Sigmoid colon (tissue), 7 donors: ENCODE results near the gene PCBP3. TPM values are rescaled to one million over a fixed set of nuclear protein-coding genes. Genes with fewer than 3 reads are reported as not detected.

Experiments
- DNase-seq: peaks from one replicate; pipeline ENCODE4 v3.0.0-alpha.2; 2019
- H3K27ac ChIP-seq, 4 donors: fragments of 200-600 bp; sonication (generic); one replicate each; pipeline ENCODE4 v1.5.1; 2016 to 2019; ENCODE audit warnings: mild to moderate bottlenecking in 1 of 4
- H3K27me3 ChIP-seq, 3 donors: fragments of 200-600 bp; sonication (generic); one replicate each; pipeline ENCODE4 v1.5.1; 2019; ENCODE audit warnings: mild to moderate bottlenecking in 1 of 3
- H3K36me3 ChIP-seq, 4 donors: fragments of 200-600 bp; sonication (generic); one replicate each; pipeline ENCODE4 v1.5.1; 2016 to 2019
- H3K4me1 ChIP-seq, 4 donors: fragments of 200-600 bp; sonication (generic); one replicate each; pipeline ENCODE4 v1.5.1; 2017 to 2019
- H3K4me3 ChIP-seq, 4 donors: fragments of 200-600 bp; sonication (generic); one replicate each; pipeline ENCODE4 v1.5.1; 2017 to 2019; ENCODE audit warnings: mild to moderate bottlenecking in 2 of 4, moderate library complexity in 1 of 4
- H3K9me3 ChIP-seq, 4 donors: fragments of 200-600 bp in 3 of 4; sonication (generic) in 3 of 4; one replicate each; pipeline versions ENCODE4 v1.5.1 to v1.6.1; 2013 to 2019
- CTCF ChIP-seq, 4 experiments: fragments of 450-650 bp in 3 of 4; fragments of 200-600 bp in 1 of 4; IDR thresholded peaks; one replicate each; pipeline ENCODE4 v1.5.1; 2016 to 2019; ENCODE audit warnings: antibody characterized with exemption in 4 of 4, mild to moderate bottlenecking in 3 of 4, moderate library complexity in 2 of 4
- EP300 ChIP-seq, 4 donors: sonication (generic); formaldehyde crosslinking; IDR thresholded peaks; one replicate each; pipeline ENCODE4 v1.6.1; 2017; ENCODE audit warnings: antibody characterized with exemption in 4 of 4
- POLR2A ChIP-seq, 2 donors: fragments of 450-650 bp; IDR thresholded peaks; one replicate each; pipeline ENCODE4 v1.6.1; 2016; ENCODE audit warnings: antibody characterized with exemption in 2 of 2, mild to moderate bottlenecking in 2 of 2, moderate library complexity in 2 of 2
- POLR2AphosphoS5 ChIP-seq, 4 donors: sonication (generic); formaldehyde crosslinking; IDR thresholded peaks; one replicate each; pipeline ENCODE4 v1.6.1; 2017; ENCODE audit warnings: antibody characterized with exemption in 4 of 4
- WGBS, 2 donors: extraction: QIAGEN DNeasy Blood & Tissue Kit; methylation state at CpG; one replicate each; pipeline ENCODE4 v1.1.7; 2013; 5-methylcytosine and 5-hydroxymethylcytosine counted together
- intact Hi-C: fragments of 100-400 bp; cut with DNase I; formaldehyde crosslinking; loops from one replicate; pipeline ENCODE4 v1.15.1; 2023
- polyA plus RNA-seq, 3 donors: library from polyadenylated mRNA; stranded (reverse); fragments of 200-250 nt; gene quantifications; one replicate each; pipeline ENCODE4 v1.2.3, GENCODE V29; 2013
- total RNA-seq, 4 donors: library from RNA; depleted of rRNA; stranded (reverse); fragments of >200 nt; gene quantifications; one replicate each; pipeline ENCODE4 v1.1.0, GENCODE V29; 2016
- donor health status: healthy with polysubstance abuse.
- donor health status: Bipolar disorder and iron deficiency.
- donor health status: healthy.

PCBP3 gene
- total and polyA plus RNA-seq, 7 donors: 1.2 to 21.3 (median 8.2) TPM

- 86 to 87% methylated on average over 14 of the region's 14 CpGs for WGBS, 2 donors
- intact Hi-C loops: no loop called here
These were observed 145.3 kb downstream of the PCBP3 start for GRCh38 chr21:45788637-45789506.

GRCh38 chr21:45790427-45790826, 146.9 kb downstream of the PCBP3 start:
- Histone ChIP-seq H3K27me3 (peaks cover 0 to 4% (median 0%) of the 10 kb centered on the region in 3 donors), H3K9me3 (no peaks in the 10 kb centered on the region), H3K27ac (no peak overlapping the region), H3K4me3 (no peak overlapping the region), H3K36me3 (no peaks in the 10 kb centered on the region), H3K4me1 (no peaks in the 10 kb centered on the region)
- intact Hi-C loops: no loop called here
- 94 to 95% methylated on average over 7 of the region's 7 CpGs for WGBS, 2 donors
- no peak for DNase-seq
- TF ChIP-seq EP300 (IDR thresholded peaks at IDR 0.05): no peak
- no peak for TF ChIP-seq POLR2AphosphoS5 (IDR thresholded peaks at IDR 0.05)
- TF ChIP-seq POLR2A (IDR thresholded peaks at IDR 0.05): no peak
- no peak for TF ChIP-seq CTCF (IDR thresholded peaks at IDR 0.05)

More at GRCh38 chr21:45788637-45789506, 145.3 kb downstream of the PCBP3 start:
- TF ChIP-seq POLR2A (IDR thresholded peaks at IDR 0.05) (no peak), POLR2AphosphoS5 (IDR thresholded peaks at IDR 0.05) (no peak), EP300 (IDR thresholded peaks at IDR 0.05) (no peak)
- Histone ChIP-seq H3K36me3 (no peaks in the 10 kb centered on the region), H3K27ac (no peak overlapping the region), H3K9me3 (no peaks in the 10 kb centered on the region), H3K4me3 (no peak overlapping the region), H3K4me1 (no peaks in the 10 kb centered on the region), H3K27me3 (peaks cover 0 to 4% (median 0%) of the 10 kb centered on the region in 3 donors)
- no peak for DNase-seq

GRCh38 chr21:45791562-45792418, 148.3 kb downstream of the PCBP3 start:
- Histone ChIP-seq H3K36me3 (no peaks in the 10 kb centered on the region), H3K27ac (no peak overlapping the region), H3K27me3 (peaks cover 0 to 4% (median 0%) of the 10 kb centered on the region in 3 donors), H3K9me3 (no peaks in the 10 kb centered on the region), H3K4me3 (no peak overlapping the region), H3K4me1 (no peaks in the 10 kb centered on the region)
- WGBS, 2 donors: 87 to 89% methylated on average over 19 of the region's 19 CpGs
- intact Hi-C loops: no loop called here
- DNase-seq: no peak
- TF ChIP-seq POLR2A (IDR thresholded peaks at IDR 0.05) (no peak), CTCF (IDR thresholded peaks at IDR 0.05) (no peak), POLR2AphosphoS5 (IDR thresholded peaks at IDR 0.05) (no peak), EP300 (IDR thresholded peaks at IDR 0.05) (no peak)

GRCh38 chr21:45792682-45793383, 149.3 kb downstream of the PCBP3 start:
- 91 to 93% methylated on average over 22 of the region's 22 CpGs for WGBS, 2 donors
- Histone ChIP-seq H3K27ac (no peak overlapping the region), H3K4me3 (no peak overlapping the region), H3K9me3 (no peaks in the 10 kb centered on the region), H3K36me3 (no peaks in the 10 kb centered on the region), H3K4me1 (no peaks in the 10 kb centered on the region), H3K27me3 (peaks cover 0 to 4% (median 0%) of the 10 kb centered on the region in 3 donors)
- intact Hi-C loops: no loop called here
- DNase-seq: no peak
- TF ChIP-seq EP300 (IDR thresholded peaks at IDR 0.05) (no peak), POLR2AphosphoS5 (IDR thresholded peaks at IDR 0.05) (no peak), POLR2A (IDR thresholded peaks at IDR 0.05) (no peak), CTCF (IDR thresholded peaks at IDR 0.05) (no peak)
